Measurements from ENCODE around the gene GPRIN3. TPM values are rescaled to one million over a fixed set of nuclear protein-coding genes. Genes with fewer than 3 reads are reported as not detected.
"Not testable (repeated sequence)": the region's sequence is repeated elsewhere in the genome, so short reads cannot be mapped to it uniquely, and the experiment has no call there.

The GPRIN3 gene
- total RNA-seq, 3 donors from 2014 or later: 6.0 to 23.8 (median 23.7) TPM

GRCh38 chr4:89259301-89260028 is 48.1 kb downstream of the GPRIN3 start:
- TF ChIP-seq CTCF (IDR thresholded peaks at IDR 0.05): no peak
- ATAC-seq (no peak), DNase-seq (no peak)
- H3K4me1 ChIP-seq (ENCODE audit: low read depth): no peaks in the 10 kb centered on the region
- H3K36me3 ChIP-seq (ENCODE audit: low read depth): no peaks in the 10 kb centered on the region
- H3K4me3 ChIP-seq: no peak overlapping the region
- intact Hi-C loops (cut with DNase I, micrococcal nuclease): loop anchor here in 1 of 2 donors (10.0 kb wide), 1 partner anchor 45 kb away; the partner anchor contains the start of gene GPRIN3
- no peaks in the 10 kb centered on the region for H3K9me3 ChIP-seq

- no peak overlapping the region for H3K4me3 ChIP-seq
- H3K9me3 ChIP-seq: no peaks in the 10 kb centered on the region
- ATAC-seq (no peak), DNase-seq (no peak)
- TF ChIP-seq CTCF (IDR thresholded peaks at IDR 0.05): no peak
- H3K4me1 ChIP-seq (ENCODE audit: low read depth): no peaks in the 10 kb centered on the region
- no peaks in the 10 kb centered on the region for H3K36me3 ChIP-seq (ENCODE audit: low read depth)
- intact Hi-C loops (cut with DNase I, micrococcal nuclease): loop anchor here in 1 of 2 donors (10.0 kb wide), 1 partner anchor 46 kb away; the partner anchor contains the start of gene GPRIN3
Observed at GRCh38 chr4:89258506-89258905, 49.1 kb downstream of the GPRIN3 start.

GRCh38 chr4:89257376-89257775 is 50.2 kb downstream of the GPRIN3 start:
- Histone ChIP-seq H3K4me1 (ENCODE audit: low read depth) (peaks cover 2% of the 10 kb centered on the region), H3K4me3 (no peak overlapping the region), H3K9me3 (no peaks in the 10 kb centered on the region), H3K36me3 (ENCODE audit: low read depth) (no peaks in the 10 kb centered on the region)
- ATAC-seq (no peak), DNase-seq (no peak)
- intact Hi-C loops (cut with DNase I, micrococcal nuclease): loop anchor here in 1 of 2 donors (10.0 kb wide), 1 partner anchor 47 kb away; the partner anchor contains the start of gene GPRIN3
- TF ChIP-seq CTCF (IDR thresholded peaks at IDR 0.05): no peak

- intact Hi-C loops (cut with DNase I, micrococcal nuclease): loop anchor here in 1 of 2 donors (10.0 kb wide), 1 partner anchor 48 kb away; the partner anchor contains the start of gene GPRIN3
- Histone ChIP-seq H3K9me3 (no peaks in the 10 kb centered on the region), H3K4me3 (no peak overlapping the region), H3K4me1 (ENCODE audit: low read depth) (peaks cover 2% of the 10 kb centered on the region), H3K36me3 (ENCODE audit: low read depth) (no peaks in the 10 kb centered on the region)
- TF ChIP-seq CTCF (IDR thresholded peaks at IDR 0.05): no peak
- DNase-seq (no peak), ATAC-seq (no peak)
Observed at GRCh38 chr4:89256203-89256800, 51.3 kb downstream of the GPRIN3 start.

GRCh38 chr4:89254847-89255246 is 52.8 kb downstream of the GPRIN3 start:
- peaks cover 7% of the 10 kb centered on the region for H3K4me1 ChIP-seq (ENCODE audit: low read depth)
- ATAC-seq (peak; percentile 76), DNase-seq (peak in 1 of 3 donors; percentile 35)
- H3K9me3 ChIP-seq: no peaks in the 10 kb centered on the region
- no peak overlapping the region for H3K4me3 ChIP-seq
- peak; percentile 52 for TF ChIP-seq CTCF (IDR thresholded peaks at IDR 0.05)
- no peaks in the 10 kb centered on the region for H3K36me3 ChIP-seq (ENCODE audit: low read depth)
- intact Hi-C loops (cut with DNase I, micrococcal nuclease): loop anchor here in 1 of 2 donors (10.0 kb wide), 1 partner anchor 50 kb away; the partner anchor contains the start of gene GPRIN3

GRCh38 chr4:89254347-89254746 is 53.3 kb downstream of the GPRIN3 start:
- not testable (repeated sequence) for H3K4me3 ChIP-seq; H3K9me3 ChIP-seq; H3K4me1 ChIP-seq (ENCODE audit: low read depth); ATAC-seq; H3K36me3 ChIP-seq (ENCODE audit: low read depth); DNase-seq
- intact Hi-C loops (cut with DNase I, micrococcal nuclease): loop anchor here in 1 of 2 donors (10.0 kb wide), 1 partner anchor 50 kb away; the partner anchor contains the start of gene GPRIN3
